HL-60 (cell line): ENCODE measurements around the gene GUCD1.

ENCODE experiments used
- GABPA ChIP-seq: IDR thresholded peaks from 2 replicates; pipeline ENCODE4 v1.6.1; 2012; ENCODE audit warnings: low read depth
- POLR2AphosphoS5 ChIP-seq: IDR thresholded peaks from 2 replicates; pipeline ENCODE4 v1.6.1; 2012; ENCODE audit warnings: low read depth
- TF ChIP-seq, protein P1 (sequence below): IDR thresholded peaks from 2 replicates; pipeline ENCODE4 v1.6.1; 2012; ENCODE audit warnings: low read depth; ENCODE audit not compliant: insufficient replicate concordance
- TF ChIP-seq, protein P2 (sequence below): IDR thresholded peaks from one replicate; pipeline ENCODE4 v1.5.1; 2011; ENCODE audit warnings: low read length, control low read depth, inconsistent platforms; ENCODE audit not compliant: insufficient read depth

- TF ChIP-seq, protein P1, sequence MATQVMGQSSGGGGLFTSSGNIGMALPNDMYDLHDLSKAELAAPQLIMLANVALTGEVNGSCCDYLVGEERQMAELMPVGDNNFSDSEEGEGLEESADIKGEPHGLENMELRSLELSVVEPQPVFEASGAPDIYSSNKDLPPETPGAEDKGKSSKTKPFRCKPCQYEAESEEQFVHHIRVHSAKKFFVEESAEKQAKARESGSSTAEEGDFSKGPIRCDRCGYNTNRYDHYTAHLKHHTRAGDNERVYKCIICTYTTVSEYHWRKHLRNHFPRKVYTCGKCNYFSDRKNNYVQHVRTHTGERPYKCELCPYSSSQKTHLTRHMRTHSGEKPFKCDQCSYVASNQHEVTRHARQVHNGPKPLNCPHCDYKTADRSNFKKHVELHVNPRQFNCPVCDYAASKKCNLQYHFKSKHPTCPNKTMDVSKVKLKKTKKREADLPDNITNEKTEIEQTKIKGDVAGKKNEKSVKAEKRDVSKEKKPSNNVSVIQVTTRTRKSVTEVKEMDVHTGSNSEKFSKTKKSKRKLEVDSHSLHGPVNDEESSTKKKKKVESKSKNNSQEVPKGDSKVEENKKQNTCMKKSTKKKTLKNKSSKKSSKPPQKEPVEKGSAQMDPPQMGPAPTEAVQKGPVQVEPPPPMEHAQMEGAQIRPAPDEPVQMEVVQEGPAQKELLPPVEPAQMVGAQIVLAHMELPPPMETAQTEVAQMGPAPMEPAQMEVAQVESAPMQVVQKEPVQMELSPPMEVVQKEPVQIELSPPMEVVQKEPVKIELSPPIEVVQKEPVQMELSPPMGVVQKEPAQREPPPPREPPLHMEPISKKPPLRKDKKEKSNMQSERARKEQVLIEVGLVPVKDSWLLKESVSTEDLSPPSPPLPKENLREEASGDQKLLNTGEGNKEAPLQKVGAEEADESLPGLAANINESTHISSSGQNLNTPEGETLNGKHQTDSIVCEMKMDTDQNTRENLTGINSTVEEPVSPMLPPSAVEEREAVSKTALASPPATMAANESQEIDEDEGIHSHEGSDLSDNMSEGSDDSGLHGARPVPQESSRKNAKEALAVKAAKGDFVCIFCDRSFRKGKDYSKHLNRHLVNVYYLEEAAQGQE: no peak
- TF ChIP-seq, protein P2, sequence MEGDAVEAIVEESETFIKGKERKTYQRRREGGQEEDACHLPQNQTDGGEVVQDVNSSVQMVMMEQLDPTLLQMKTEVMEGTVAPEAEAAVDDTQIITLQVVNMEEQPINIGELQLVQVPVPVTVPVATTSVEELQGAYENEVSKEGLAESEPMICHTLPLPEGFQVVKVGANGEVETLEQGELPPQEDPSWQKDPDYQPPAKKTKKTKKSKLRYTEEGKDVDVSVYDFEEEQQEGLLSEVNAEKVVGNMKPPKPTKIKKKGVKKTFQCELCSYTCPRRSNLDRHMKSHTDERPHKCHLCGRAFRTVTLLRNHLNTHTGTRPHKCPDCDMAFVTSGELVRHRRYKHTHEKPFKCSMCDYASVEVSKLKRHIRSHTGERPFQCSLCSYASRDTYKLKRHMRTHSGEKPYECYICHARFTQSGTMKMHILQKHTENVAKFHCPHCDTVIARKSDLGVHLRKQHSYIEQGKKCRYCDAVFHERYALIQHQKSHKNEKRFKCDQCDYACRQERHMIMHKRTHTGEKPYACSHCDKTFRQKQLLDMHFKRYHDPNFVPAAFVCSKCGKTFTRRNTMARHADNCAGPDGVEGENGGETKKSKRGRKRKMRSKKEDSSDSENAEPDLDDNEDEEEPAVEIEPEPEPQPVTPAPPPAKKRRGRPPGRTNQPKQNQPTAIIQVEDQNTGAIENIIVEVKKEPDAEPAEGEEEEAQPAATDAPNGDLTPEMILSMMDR: no peak
- TF ChIP-seq POLR2AphosphoS5 (no peak), GABPA (no peak)
These were observed 9.6 kb upstream of the GUCD1 start for GRCh38 chr22:24564376-24565058.
